GM18505 (cell line): Measurements from ENCODE around the gene TRAT1.

Experiments used
- ATAC-seq: cut with Tn5 transposase; IDR thresholded peaks from one replicate; pipeline ENCODE4 v1.9.1; 2021; ENCODE audit not compliant: unreplicated experiment
- POLR2A ChIP-seq: IDR thresholded peaks from 4 replicates; pipeline ENCODE4 v1.6.1; 2011; ENCODE audit warnings: borderline replicate concordance; ENCODE audit not compliant: insufficient read depth, insufficient read length; ENCODE audit errors: extremely low read depth

TRAT1 gene

GRCh38 chr3:108830991-108831614 is 8.5 kb downstream of the TRAT1 start:
- ATAC-seq: no peak
- TF ChIP-seq POLR2A: no peak

DNA sequence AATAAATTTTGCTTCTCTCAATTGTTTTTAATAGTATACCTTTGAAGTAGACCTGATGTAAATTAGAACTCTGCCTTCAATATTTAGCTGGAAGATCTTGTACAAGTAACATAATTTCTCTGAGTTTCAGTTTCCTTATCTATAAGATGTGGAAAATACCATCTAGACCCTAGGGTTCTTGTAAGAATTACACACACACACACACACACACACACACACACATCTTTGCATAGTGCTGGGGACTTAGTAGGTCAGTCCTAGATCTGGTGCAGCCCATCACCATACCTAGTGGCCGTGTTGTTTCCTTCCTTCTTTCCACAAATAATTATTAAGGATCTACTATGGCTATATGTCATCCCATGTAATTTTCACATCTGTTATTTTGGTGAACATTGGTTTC is 11.0 kb downstream of the TRAT1 start:
- ATAC-seq: no peak
- no peak for TF ChIP-seq POLR2A

DNA sequence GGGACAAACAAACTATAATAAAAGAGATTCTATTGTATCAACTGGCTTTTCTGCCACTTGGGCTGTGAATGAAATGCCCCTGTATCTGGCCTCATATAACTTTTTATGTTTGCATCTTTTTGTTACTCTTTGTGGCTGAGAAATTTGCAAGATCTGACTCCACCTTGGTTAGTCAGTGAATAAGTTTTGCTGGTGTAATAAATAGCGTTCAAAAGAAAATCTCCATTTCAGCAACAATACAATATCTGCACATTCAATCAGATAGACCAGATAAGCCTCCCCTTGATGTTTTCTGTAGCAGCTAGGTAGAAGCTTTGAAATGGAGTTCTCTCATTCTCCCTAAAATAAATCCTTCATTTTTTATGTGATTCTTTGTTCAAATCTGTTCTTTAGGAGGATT is 12.0 kb downstream of the TRAT1 start:
- TF ChIP-seq POLR2A: no peak
- no peak for ATAC-seq

DNA sequence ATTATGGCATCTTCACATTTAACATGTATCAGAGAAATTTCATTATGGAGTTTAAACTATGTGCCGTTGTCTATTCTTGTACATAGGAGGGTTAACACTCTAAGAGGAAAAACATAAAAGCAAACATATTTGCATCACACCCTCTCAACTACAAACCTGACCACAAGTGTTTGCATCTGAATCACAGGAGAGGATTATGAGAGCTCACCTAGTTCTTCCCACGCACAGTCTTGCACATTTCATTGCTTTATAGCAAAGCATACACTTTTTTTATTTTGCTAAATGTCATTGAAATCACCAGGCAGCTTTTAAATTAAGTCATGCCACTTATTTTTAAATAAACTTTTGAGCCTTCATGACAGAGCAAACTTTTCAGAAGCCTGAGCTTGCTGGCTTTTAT is 12.5 kb downstream of the TRAT1 start:
- no peak for TF ChIP-seq POLR2A
- no peak for ATAC-seq

GRCh38 chr3:108838436-108838835 is 15.8 kb downstream of the TRAT1 start:
- no peak for ATAC-seq
- no peak for TF ChIP-seq POLR2A

GRCh38 chr3:108845709-108846293 is 23.2 kb downstream of the TRAT1 start:
- no peak for TF ChIP-seq POLR2A
- no peak for ATAC-seq

GRCh38 chr3:108847187-108847586 is 24.6 kb downstream of the TRAT1 start:
- no peak for TF ChIP-seq POLR2A
- no peak for ATAC-seq

GRCh38 chr3:108849075-108849474 is 26.5 kb downstream of the TRAT1 start:
- TF ChIP-seq POLR2A: no peak
- no peak for ATAC-seq

DNA sequence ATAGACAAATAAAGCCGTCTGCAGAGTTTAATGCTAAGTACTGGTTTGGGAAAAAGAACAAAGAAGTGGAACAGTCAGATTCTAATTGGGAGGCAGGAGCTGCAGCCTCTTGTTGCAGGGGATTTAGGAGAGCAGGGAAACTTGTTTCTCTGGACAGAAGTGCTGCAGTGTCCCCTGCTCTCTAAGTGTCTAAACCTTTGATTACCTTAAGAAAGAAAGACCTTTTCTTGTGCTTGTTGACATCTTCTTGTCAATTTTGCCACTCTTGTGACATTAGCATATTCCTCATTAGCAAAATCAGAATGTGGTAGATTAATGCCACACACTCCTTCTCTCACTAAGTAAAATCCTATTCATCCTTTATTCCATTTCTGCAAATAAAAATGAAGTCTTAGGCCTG is 38.8 kb downstream of the TRAT1 start:
- TF ChIP-seq POLR2A: no peak
- no peak for ATAC-seq

DNA sequence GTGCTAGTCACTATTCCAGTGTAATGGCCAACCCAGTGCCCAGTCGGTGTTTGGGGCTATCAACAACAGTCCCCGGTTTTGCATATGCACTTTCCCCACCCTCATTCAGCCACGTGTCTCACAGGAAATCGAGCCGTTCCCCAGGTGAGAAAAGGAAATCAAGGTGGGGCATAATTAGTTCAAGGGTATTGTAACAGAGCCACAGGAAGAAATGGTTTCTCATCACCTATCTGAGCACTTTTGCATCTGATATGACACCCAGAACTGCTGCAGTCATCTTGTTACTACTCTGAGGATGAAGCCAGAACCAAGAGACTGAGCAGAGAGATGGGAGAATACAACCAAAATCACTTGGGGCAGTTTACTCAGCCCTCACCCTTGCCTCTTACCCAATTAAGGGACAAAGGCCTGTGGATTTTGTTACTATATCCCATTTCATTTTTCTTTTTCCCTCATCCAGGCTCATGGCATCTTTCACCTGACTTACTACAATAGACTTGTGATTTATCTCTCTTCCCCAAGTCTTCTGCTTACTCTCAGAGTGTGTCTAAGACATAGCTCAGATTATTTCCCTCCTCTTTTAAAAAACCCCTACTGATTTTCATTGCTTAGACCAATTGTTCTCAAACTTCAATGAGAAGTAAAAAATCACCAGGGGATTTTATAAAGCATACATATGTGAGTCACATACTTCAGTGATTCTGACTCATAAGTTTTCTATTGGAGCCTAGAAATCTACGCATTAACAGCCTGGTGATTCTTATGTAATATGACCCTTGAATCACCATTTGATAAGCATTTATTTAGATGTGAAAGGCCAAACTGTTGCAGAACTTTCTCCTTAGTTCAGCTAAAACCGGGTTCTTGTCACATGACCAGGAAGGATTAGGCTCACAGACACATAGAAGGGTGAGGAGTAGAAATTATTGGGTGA is 40.5 kb downstream of the TRAT1 start:
- no peak for TF ChIP-seq POLR2A
- ATAC-seq: no peak

DNA sequence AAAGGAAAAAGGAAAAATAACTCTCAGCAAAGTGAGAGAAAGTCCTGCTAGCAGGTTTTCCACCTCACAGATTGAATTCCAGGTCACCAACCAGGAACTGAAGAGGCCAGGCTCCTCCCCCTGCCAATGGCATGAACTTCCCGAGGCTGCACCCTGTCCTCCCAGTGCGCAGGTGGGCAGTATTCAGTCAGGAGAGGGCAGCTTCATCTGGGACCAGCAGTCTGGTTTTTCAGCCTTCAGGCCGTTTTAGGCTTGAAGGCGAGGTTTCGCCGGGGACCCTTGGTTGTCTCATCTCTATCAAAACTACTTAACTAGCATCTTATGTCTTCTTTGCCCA is 41.2 kb downstream of the TRAT1 start:
- no peak for ATAC-seq

DNA sequence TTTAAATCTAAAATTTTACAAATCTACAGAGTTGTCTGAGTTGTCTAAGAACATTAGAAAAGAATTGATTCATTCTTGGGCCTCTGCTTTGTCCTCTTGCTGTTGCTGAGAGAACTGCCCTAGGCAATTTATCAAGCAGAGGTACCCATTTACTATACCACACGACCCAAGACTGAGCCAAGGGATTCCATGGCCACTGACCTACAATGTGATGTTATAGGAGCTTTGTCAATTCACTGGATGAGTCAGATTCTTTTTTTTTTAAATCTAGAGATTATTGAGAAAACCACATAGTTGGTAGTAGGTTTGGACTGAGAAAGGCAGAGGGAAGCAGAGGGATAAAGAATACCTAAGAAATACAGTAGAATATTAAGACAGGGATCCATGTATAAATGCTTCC is 55.3 kb downstream of the TRAT1 start:
- TF ChIP-seq POLR2A: no peak
- ATAC-seq: no peak

More for the DNA sequence above, 41.2 kb downstream of the TRAT1 start:
- TF ChIP-seq POLR2A: no peak

DNA sequence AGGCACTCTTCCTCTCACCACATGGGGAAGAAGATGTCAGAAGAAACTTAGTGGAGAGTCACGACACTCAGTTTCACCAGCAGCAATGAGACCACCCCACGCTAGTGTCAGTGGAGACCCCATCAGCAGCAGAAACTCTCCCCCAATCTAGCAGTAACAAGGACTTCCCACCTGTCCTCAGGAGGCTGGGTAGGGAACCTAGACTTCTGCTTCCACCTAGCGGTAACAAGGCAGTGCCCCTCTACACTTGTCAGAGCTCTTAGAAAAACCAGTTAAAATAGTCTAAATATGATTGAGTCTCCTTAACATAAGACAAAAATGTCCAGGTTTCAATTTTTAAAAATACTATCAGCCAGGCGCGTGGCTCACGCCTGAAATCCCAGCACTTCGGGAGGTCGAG is 57.3 kb downstream of the TRAT1 start:
- no peak for ATAC-seq
- TF ChIP-seq POLR2A: no peak

GRCh38 chr3:108882762-108883161 is 60.2 kb downstream of the TRAT1 start:
- TF ChIP-seq POLR2A: no peak
- no peak for ATAC-seq
